A549 (cell line): Measurements from ENCODE around the gene KCNN3.

ENCODE experiments used
- CEBPB ChIP-seq, 2 experiments: fragments of >200 bp in 1 of 2; sonication (Bioruptor Twin) in 1 of 2; formaldehyde crosslinking in 1 of 2; IDR thresholded peaks; 2 replicates each; pipeline ENCODE4 v1.6.1; 2012 to 2016
- EHMT2 ChIP-seq: fragments of 200-600 bp; sonication (generic); IDR thresholded peaks from 2 replicates; pipeline ENCODE4 v1.6.1; 2016; ENCODE audit warnings: antibody characterized with exemption, low read depth, mild to moderate bottlenecking, moderate library complexity
- FOSB ChIP-seq: fragments of 250-450 bp; sonication (Bioruptor Pico); IDR thresholded peaks from 2 replicates; pipeline ENCODE4 v1.5.0; 2020; ENCODE audit warnings: mild to moderate bottlenecking, moderate library complexity
- GATA3 ChIP-seq: IDR thresholded peaks from 2 replicates; pipeline ENCODE4 v1.6.1; 2012; ENCODE audit warnings: borderline replicate concordance
- HDAC2 ChIP-seq: fragments of 200-600 bp; sonication (generic); IDR thresholded peaks from 2 replicates; pipeline ENCODE4 v1.6.1; 2016
- JUNB ChIP-seq: fragments of >200 bp; sonication (Bioruptor Twin); formaldehyde crosslinking; IDR thresholded peaks from 2 replicates; pipeline ENCODE4 v1.6.1; 2016
- MAZ ChIP-seq: fragments of 150-350 bp; IDR thresholded peaks from 2 replicates; pipeline ENCODE4 v1.6.1; 2014; ENCODE audit warnings: antibody characterized with exemption, low read depth, low read length, borderline replicate concordance
- NR3C1 ChIP-seq: fragments of >200 bp; sonication (Bioruptor Twin); formaldehyde crosslinking; IDR thresholded peaks from 3 replicates; pipeline ENCODE4 v1.6.1; 2017
- POLR2A ChIP-seq: IDR thresholded peaks from 2 replicates; pipeline ENCODE4 v1.6.1; 2012; ENCODE audit warnings: mild to moderate bottlenecking, low read length
- TF ChIP-seq, protein P1 (sequence below): fragments of 450-650 bp; IDR thresholded peaks from 2 replicates; pipeline ENCODE4 v1.6.1; 2014; ENCODE audit warnings: antibody characterized with exemption
- TF ChIP-seq, protein P2 (sequence below): fragments of >200 bp; sonication (Bioruptor Twin); formaldehyde crosslinking; IDR thresholded peaks from 3 replicates; pipeline ENCODE4 v1.5.1; 2016
- TF ChIP-seq, protein P3 (sequence below): IDR thresholded peaks from 2 replicates; pipeline ENCODE4 v1.6.1; 2012
- TF ChIP-seq, protein P4 (sequence below): fragments of 150-350 bp; IDR thresholded peaks from 2 replicates; pipeline ENCODE4 v1.6.1; 2014; ENCODE audit warnings: low read depth, mild to moderate bottlenecking, low read length

DNA sequence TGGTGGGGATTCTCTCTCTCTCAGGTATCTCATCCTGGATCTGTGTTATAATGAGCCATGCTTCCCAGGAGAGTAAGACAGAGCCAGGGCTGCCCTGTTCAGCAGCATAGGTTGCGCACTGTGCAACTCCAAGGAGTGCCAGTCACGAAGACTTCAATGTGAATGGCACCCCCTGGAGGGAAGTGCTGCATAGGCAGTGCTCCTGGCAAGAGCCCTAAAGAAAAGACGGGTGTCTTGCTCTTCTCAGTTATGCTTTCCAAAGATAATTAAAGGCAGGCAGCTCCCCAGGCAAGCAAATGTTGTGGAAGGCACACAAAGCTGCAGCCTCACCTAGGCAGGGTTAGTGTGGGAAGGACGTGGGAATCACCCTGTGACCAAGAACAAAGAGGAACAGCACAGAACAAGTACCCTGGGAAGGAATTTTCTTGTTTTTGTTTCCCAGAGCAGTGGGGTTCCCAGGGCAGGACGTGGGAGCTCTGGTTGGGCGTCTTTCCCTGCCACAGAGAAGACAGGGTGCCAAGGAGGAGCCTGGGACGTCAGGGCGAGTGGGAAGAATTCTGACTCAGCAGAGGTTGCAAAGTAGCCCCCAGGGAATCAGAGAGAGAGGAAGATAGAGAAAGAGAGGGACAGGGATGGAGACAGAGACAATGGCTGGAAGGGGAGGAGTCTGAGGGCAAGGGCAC, 120.9 kb downstream of the KCNN3 start:
- TF ChIP-seq, protein P1, sequence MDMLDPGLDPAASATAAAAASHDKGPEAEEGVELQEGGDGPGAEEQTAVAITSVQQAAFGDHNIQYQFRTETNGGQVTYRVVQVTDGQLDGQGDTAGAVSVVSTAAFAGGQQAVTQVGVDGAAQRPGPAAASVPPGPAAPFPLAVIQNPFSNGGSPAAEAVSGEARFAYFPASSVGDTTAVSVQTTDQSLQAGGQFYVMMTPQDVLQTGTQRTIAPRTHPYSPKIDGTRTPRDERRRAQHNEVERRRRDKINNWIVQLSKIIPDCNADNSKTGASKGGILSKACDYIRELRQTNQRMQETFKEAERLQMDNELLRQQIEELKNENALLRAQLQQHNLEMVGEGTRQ, result no peak
- TF ChIP-seq POLR2A, result no peak
- TF ChIP-seq CEBPB (IDR thresholded peaks at IDR 0.05), result no peak
- TF ChIP-seq, protein P2, sequence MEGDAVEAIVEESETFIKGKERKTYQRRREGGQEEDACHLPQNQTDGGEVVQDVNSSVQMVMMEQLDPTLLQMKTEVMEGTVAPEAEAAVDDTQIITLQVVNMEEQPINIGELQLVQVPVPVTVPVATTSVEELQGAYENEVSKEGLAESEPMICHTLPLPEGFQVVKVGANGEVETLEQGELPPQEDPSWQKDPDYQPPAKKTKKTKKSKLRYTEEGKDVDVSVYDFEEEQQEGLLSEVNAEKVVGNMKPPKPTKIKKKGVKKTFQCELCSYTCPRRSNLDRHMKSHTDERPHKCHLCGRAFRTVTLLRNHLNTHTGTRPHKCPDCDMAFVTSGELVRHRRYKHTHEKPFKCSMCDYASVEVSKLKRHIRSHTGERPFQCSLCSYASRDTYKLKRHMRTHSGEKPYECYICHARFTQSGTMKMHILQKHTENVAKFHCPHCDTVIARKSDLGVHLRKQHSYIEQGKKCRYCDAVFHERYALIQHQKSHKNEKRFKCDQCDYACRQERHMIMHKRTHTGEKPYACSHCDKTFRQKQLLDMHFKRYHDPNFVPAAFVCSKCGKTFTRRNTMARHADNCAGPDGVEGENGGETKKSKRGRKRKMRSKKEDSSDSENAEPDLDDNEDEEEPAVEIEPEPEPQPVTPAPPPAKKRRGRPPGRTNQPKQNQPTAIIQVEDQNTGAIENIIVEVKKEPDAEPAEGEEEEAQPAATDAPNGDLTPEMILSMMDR, result peak; percentile 50
- TF ChIP-seq NR3C1, result no peak
- TF ChIP-seq, protein P3, sequence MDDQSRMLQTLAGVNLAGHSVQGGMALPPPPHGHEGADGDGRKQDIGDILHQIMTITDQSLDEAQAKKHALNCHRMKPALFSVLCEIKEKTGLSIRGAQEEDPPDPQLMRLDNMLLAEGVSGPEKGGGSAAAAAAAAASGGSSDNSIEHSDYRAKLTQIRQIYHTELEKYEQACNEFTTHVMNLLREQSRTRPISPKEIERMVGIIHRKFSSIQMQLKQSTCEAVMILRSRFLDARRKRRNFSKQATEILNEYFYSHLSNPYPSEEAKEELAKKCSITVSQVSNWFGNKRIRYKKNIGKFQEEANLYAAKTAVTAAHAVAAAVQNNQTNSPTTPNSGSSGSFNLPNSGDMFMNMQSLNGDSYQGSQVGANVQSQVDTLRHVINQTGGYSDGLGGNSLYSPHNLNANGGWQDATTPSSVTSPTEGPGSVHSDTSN, result no peak
- TF ChIP-seq, protein P4, sequence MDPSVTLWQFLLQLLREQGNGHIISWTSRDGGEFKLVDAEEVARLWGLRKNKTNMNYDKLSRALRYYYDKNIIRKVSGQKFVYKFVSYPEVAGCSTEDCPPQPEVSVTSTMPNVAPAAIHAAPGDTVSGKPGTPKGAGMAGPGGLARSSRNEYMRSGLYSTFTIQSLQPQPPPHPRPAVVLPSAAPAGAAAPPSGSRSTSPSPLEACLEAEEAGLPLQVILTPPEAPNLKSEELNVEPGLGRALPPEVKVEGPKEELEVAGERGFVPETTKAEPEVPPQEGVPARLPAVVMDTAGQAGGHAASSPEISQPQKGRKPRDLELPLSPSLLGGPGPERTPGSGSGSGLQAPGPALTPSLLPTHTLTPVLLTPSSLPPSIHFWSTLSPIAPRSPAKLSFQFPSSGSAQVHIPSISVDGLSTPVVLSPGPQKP, result no peak
- TF ChIP-seq HDAC2, result no peak
- no peak for TF ChIP-seq EHMT2
- no peak for TF ChIP-seq FOSB (CRISPR knock-in tag)
- no peak for TF ChIP-seq MAZ
- TF ChIP-seq GATA3, result no peak
- TF ChIP-seq JUNB, result no peak
